ENCODE results near the gene NMT2. TPM values are rescaled to one million over a fixed set of nuclear protein-coding genes. Genes with fewer than 3 reads are reported as not detected.

The NMT2 gene
- total RNA-seq, 1 experiment from 2014 or later = 105 TPM

DNA sequence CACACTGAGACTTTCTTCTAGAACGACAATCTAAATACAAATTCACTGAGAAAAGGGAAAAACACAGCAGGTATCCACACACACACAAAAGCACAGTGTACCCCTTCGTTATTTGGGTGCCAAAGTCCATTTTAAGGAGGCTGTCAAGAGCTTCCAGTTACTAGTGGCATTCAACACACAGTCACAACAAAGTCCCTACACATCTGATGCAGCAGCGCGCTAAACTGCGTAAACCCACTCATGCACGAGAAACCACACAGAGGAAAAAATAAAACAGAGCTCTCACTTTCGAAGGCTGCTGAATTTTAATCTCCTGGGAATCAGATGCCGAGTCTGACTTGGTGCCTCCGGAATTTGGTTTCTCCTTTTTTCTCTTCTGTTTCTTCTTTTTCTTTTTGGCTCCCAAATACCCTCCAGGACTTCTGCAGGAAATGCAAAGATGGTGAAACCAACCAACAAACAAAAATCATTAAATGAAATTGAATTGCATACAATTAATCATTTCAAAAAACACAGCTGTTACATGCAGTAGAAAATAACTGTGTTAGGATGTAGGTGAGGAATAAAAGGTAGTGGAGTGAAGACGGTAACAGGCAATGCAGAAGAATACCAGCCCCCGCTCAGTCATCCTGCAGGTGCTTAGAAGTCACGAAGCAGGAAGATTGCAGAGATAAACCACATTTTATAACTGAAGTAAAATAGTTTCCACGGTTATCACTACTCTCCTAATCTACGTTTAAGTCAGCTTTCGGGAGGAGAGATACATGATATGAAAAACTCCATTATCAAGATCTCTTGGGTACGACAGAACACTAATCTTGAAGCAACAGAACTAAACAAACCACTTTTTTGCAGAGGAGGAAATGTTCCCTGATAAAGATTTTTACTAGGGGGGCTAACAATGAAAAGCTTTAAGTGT is 27.1 kb downstream of the NMT2 start:
- DNase-seq (ENCODE audit: low spot score) = no peak

DNA sequence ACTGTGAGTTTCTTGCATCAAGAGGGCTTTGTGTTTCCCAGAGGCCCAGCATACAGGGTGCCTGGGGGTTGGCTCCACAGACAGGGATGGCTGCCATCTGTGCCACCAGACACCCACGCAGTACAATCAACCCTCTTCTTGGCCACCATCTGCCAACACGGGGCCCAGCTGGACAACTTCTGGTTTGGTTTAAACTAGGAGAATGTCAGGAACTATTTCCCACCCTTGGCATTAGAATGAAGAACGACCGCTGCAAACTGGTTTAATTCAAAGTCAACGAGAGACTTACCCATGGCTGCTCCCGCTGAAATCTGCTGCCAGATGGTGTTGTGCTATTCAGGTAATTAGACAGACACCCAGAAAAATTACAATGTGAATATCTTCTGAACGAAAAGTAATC is 27.8 kb downstream of the NMT2 start:
- DNase-seq (ENCODE audit: low spot score) = no peak

DNA sequence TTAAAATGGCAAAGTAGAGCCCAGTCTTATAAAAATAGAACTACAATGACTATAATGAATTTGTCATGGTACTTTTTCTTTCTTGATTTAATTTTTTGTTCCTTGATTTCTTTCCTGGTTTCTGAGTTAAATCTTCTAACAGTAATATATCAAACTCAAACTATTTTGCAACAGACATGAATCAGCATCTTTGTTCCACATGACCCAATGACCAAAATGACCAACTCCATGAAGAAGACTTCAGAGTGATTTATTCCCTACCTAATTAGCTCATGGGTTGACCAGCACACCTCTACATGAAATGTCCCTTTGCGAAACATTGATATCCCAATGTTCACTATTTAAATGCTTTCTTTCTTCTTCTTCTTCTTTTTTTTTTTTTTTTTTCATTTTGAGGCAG is 30.9 kb downstream of the NMT2 start:
- peak; percentile 27 for DNase-seq (ENCODE audit: low spot score)

GRCh38 chr10:15137036-15137359 is 31.5 kb downstream of the NMT2 start:
- no peak for DNase-seq (ENCODE audit: low spot score)

DNA sequence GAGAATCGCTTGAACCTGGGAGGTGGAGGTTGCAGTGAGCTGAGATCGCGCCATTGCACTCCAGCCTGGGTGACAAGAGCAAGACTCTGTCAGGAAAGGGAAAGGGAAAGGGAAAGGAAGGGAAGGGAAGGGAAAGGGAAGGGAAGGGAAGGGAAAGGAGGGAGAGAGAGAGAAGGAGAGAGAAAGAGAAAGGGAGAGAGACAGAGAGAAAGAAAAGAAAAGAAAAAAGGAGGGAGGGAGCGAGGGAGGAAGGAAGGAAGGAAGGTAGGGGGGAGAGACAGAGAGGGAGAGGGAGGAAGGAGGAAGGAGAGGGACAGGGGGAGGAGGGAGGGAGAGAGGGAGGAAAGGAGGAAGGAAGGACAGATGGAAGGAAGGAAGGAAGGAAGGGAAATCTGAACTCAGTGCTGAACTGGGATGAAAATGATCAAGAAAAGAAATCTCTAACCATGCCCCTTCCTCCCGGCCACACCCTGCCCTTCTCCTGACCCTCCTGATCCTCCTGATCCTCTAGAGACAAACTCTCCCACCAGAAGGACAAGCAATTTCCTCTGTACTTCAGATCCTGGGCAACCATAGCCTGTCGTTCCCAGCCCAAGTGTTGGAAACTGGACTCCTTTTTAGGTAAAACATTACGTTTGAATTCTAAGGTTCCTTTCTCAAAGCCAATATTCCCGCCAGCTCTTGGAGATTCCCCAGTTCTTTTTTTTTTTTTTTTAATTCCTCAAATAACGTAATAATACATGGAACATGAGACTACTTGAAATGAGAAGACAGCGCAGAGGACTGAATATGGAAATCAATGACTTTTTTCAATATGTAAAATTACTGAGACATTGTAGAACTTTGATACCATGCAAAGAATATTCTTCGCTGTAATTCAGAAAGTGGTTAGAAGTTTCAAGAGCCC is 32.1 kb downstream of the NMT2 start:
- no peak for DNase-seq (ENCODE audit: low spot score)

- DNase-seq (ENCODE audit: low spot score) = no peak
Measured at GRCh38 chr10:15131330-15131729, 37.2 kb downstream of the NMT2 start.

DNA sequence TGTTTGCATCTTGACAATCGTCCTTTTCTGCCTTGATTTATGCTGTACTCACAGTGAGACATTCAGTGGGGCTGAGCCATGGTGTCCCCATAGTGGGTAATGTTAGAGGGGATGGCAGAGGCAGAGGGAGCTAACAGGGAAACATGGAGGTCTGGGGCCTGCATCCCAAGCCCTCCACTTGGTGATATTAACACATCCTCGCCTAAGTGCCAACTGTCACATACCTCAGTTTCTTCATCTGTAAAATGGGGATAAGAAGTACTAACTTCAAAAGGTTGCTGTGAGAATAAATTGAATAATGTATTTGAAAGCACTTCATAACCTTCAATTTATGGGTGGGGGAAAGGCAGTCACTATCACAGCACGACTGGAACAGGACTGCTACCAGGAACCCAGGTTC is 43.6 kb downstream of the NMT2 start:
- DNase-seq (ENCODE audit: low spot score) = no peak

DNA sequence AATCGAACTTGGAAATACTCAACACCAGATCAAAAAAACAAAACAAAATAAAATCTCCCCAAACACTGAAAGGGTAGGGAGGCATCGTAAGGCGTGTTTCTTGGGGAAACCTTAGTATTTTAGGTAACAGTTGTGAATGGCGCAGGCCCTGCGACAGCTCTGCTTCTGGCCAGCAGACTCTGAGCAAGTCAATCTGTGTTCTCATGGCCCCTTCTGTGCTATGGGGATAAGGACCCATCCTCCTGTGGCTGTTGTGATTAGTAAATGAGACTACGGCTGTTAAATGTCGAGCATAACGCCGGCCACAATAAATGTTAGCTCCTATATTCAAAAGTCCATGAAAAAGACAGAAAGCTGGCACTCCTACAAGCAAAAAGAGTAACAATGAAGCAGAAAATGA is 44.3 kb downstream of the NMT2 start:
- DNase-seq (ENCODE audit: low spot score) = no peak

GRCh38 chr10:15123749-15124184 is 44.7 kb downstream of the NMT2 start:
- DNase-seq (ENCODE audit: low spot score) = peak; percentile 77

- no peak for DNase-seq (ENCODE audit: low spot score)
Measured at GRCh38 chr10:15122477-15123030, 45.9 kb downstream of the NMT2 start.

GRCh38 chr10:15121707-15122106 is 46.8 kb downstream of the NMT2 start:
- peak; percentile 21 for DNase-seq (ENCODE audit: low spot score)

- DNase-seq (ENCODE audit: low spot score) = peak; percentile 47
Measured at GRCh38 chr10:15120523-15120922, 48.0 kb downstream of the NMT2 start.

DNA sequence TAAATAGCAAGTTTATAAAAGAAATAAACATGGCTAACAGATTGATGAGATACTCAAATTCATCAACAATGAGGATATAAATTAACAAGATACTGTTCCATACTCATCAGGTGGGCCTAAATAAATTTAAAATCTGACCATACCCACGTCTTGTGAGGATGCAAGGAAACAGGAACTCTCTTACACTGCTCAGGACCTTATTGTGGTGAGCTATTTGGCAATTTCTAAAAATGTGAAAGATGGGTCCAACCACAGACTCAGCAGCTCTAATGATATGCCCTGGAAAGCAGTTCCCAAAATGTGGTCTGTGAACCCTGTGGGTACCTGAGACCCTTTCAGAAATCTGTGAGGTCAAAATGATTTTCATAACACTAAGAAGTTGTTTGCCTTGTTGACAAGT is 49.9 kb downstream of the NMT2 start:
- DNase-seq (ENCODE audit: low spot score) = no peak

DNA sequence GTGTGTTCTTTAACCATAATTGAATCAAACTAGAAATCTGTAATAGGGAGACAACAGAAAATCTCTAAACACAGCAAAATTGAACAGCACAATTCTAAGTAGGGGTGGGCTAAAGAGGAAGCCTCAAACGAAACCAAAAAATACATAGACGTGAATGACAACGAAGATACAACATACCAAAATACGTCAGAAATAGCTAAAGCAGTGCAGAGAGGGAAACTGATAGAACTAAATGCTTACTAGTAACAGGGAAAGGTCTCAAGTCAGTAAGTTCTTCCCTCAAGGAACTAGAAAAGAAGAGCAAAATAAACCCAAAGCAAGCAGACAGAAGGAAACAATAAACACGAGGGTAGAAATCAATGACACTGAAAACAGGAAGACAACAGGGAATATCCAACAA is 52.3 kb downstream of the NMT2 start:
- no peak for DNase-seq (ENCODE audit: low spot score)

DNA sequence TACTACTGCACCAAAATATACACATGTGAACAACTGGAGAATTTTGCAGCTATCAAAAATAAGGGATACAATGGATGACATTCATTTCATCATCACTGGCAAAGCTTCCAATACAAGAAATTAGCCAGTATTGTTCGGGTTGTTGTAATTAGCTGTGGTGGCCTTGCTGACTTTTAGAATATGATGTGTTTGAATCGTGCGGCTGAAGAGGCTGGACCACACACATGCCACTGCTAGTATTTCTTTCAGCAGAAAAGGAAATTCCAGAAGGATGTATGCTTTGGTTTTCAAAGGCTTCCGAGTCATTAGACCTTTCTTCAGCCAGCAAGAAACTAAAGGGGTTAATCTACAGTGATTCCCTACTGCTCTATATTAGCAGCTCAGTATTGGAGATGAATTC is 54.7 kb downstream of the NMT2 start:
- DNase-seq (ENCODE audit: low spot score) = no peak

- no peak for DNase-seq (ENCODE audit: low spot score)
Measured at GRCh38 chr10:15112657-15113056, 55.8 kb downstream of the NMT2 start.

GRCh38 chr10:15106352-15107013 is 62.0 kb downstream of the NMT2 start:
- DNase-seq (ENCODE audit: low spot score) = peak; percentile 72

GRCh38 chr10:15103513-15103912 is 65.0 kb downstream of the NMT2 start:
- DNase-seq (ENCODE audit: low spot score) = no peak

DNA sequence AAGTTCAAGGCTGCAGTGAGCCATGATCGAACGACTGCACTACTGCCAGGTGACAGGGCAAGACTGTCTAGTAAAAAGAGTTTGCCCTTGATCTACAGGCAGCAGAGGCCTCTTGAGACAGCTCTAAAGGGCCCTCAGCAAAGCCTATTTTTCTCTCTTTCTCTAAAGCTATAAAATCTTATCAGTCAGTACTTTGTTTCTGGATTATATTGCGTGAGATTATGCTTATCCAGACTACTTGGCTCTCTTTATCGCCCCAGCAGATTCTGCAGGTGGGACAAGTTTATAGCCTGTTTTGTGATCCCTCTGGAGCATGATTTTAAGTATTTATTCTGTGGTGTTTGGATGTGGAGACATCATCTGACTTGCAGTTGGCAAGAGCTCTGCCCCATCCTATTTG is 68.6 kb downstream of the NMT2 start:
- no peak for DNase-seq (ENCODE audit: low spot score)

DNA sequence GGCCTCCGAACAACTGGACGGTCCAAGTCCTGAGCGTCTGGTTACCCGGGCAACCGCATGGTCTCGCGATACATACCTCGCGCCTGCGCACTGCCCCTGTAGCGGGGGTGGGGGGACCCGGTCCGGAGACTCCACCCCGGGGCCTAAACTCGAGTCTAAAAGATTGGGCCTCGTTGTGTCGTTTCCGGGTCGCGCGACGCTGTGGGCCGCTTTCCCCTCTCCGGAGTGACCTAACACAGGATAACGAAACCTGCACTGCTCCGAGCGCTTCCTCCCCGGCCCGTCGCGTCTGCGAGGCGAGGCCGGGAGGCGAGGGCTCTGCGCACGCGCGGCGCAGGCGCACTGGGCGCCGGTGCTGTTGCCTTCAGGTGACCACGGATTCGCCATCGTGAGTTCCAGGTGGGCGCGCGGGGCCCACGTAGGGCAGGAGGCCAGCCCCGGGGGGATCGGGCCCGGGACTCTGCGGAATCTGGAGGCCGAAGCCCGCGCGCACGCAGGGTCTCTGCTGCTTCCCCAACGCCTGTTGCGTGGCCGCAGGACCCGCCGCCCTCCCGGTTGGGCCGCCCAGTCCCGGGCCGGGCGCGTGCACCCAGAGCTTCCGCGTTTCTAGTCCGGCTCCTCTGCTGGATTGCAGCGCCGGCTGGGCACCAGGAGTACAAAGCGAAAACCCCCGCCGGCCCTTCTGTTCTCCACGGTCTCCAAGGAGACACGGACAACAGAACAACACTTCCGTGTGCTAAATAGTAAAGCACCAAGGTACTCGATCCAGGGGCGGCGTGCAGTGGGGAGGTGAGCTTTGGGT is 71.3 kb downstream of the NMT2 start, which contains the start of gene RPP38:
RPP38 (plus strand) TSS at position 345 of the 802 bp plus-strand sequence. CDS start 5,960 bp downstream, outside the sequence.
- DNase-seq (ENCODE audit: low spot score) = peak; percentile 95

DNA sequence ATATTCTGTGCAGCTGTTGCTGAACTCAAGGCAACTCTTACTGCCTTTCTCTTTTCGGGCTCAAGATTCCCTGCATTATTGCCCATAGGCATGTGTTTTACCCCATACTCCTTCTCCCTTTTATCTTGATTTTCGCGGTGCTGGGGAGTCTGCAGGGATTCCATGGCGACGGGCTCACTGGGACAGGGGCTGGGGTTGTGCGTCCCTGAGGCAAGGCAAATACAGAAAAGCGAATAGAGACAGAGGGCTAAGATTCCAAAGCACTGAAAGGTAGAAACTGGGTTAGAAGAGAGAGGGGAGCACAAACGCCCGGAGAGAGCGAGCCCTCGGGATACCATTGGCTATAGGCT is 71.9 kb downstream of the NMT2 start:
- no peak for DNase-seq (ENCODE audit: low spot score)
